Measurements from ENCODE around the gene PHTF1.

The PHTF1 gene

DNA sequence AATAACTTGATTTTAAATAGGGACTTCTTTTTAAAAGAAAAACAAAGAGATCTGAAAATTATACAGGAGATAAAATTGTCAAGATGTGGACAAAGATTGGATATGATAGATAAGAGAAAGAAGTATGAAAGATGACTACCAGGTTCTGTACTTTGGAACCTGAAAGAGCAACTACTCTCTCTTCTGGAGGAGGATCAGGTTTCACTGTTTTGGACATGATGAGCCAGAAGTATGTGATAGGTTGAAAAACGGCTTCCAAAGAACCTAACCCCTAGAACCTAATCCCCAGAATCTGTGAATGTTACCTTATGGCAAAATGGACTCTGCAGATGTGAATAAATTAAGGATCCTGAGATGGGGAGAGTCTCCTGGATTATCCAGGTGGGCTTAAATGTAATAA, 26.8 kb upstream of the PHTF1 start:
- no peak overlapping the region for H3K27ac ChIP-seq (ENCODE audit: poor library complexity, severe bottlenecking)
- H3K9me3 ChIP-seq (ENCODE audit: severe bottlenecking), result no peaks in the 10 kb centered on the region
- ATAC-seq (ENCODE audit: low read depth), result peak; percentile 50; the same call in 1 of the 3 replicates

DNA sequence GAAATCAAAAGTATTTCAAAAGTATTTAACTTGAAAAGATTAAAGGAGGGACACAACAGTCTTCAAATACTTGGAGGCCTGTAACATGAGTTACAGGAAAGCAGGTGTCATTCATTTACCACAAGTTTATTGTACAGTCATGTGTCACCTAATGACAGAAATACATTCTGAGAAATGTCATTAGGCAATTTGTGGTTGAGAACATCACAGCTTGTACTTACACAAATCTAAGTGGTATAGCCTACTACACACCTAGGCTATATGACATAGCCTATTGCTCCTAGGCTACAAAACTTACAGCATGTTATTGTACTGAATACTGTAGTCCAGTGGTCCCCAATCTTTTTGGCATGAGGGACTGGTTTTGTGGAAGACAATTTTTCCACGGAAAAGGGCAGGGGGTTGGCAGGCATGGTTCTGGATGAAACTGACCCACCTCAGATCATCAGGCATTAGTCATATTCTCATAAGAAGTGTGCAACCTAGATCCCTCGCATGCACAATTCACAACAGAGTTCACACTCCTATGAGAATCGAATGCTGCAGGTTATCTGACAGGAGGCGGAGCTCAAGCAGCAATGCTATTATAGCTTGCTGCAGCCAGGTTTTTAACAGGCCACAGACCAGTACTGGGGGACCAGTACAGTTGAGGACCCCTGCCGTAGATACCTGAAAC, 25.0 kb upstream of the PHTF1 start:
- TF ChIP-seq, protein P1, sequence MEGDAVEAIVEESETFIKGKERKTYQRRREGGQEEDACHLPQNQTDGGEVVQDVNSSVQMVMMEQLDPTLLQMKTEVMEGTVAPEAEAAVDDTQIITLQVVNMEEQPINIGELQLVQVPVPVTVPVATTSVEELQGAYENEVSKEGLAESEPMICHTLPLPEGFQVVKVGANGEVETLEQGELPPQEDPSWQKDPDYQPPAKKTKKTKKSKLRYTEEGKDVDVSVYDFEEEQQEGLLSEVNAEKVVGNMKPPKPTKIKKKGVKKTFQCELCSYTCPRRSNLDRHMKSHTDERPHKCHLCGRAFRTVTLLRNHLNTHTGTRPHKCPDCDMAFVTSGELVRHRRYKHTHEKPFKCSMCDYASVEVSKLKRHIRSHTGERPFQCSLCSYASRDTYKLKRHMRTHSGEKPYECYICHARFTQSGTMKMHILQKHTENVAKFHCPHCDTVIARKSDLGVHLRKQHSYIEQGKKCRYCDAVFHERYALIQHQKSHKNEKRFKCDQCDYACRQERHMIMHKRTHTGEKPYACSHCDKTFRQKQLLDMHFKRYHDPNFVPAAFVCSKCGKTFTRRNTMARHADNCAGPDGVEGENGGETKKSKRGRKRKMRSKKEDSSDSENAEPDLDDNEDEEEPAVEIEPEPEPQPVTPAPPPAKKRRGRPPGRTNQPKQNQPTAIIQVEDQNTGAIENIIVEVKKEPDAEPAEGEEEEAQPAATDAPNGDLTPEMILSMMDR (IDR thresholded peaks at IDR 0.05; ENCODE audit: poor library complexity, severe bottlenecking), result no peak
- Histone ChIP-seq H3K9me3 (ENCODE audit: severe bottlenecking) (no peaks in the 10 kb centered on the region), H3K36me3 (ENCODE audit: low read depth) (no peaks in the 10 kb centered on the region; the same call in 1 of the 2 replicates), H3K4me1 (ENCODE audit: insufficient read depth, poor library complexity, severe bottlenecking) (peaks cover 5% of the 10 kb centered on the region), H3K27ac (ENCODE audit: poor library complexity, severe bottlenecking) (no peak overlapping the region), H3K4me3 (ENCODE audit: severe bottlenecking) (no peak overlapping the region), H3K27me3 (ENCODE audit: insufficient read depth, poor library complexity, severe bottlenecking) (no peaks in the 10 kb centered on the region)
- DNase-seq (ENCODE audit: low spot score) (no peak), ATAC-seq (ENCODE audit: low read depth) (no peak)

More for the DNA sequence above, 26.8 kb upstream of the PHTF1 start:
- Histone ChIP-seq H3K4me3 (ENCODE audit: severe bottlenecking) (no peak overlapping the region), H3K36me3 (ENCODE audit: low read depth) (no peaks in the 10 kb centered on the region; the same call in 1 of the 2 replicates), H3K4me1 (ENCODE audit: insufficient read depth, poor library complexity, severe bottlenecking) (peaks cover 5% of the 10 kb centered on the region), H3K27me3 (ENCODE audit: insufficient read depth, poor library complexity, severe bottlenecking) (no peaks in the 10 kb centered on the region)
- TF ChIP-seq, protein P1 (IDR thresholded peaks at IDR 0.05; ENCODE audit: poor library complexity, severe bottlenecking), result no peak
- DNase-seq (ENCODE audit: low spot score), result no peak

DNA sequence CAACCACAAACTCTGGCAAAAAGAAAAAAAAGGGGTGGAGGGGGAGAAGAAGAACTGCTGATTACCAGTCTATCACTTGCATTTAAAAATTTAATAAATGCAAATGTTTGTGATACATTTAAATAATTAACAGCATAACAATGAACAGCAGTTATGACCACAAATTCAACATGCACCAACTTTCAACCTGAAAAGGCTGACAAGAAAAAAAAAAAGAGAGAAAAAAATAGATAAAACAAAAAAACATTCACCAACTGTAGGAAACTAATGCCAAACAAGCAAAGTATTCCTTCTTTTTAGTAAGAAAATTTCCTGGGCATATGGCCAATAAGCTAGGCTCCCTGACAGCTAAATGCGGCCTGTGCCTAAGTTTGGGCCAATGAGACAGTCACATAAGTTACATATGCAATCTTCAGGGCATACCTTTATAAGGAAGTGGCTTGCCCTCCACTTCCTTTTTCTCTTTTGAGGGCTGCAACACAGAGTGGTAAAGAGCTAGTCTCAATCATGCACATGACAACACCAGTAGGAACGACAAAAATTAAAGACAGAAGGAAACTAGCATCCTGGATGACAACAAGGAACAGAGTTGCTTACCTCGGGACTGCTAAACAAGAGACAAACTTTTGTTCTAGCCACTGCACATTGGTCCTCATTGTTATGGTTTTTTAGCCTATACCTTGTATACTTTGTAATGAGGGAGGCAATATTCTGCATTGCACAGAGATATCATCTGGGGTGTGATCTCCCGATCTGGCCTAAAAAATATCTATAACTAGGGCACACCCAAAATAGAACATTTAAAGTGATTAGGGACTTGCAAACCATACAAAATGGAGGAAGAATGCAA, 24.2 kb upstream of the PHTF1 start:
- TF ChIP-seq, protein P1 (IDR thresholded peaks at IDR 0.05; ENCODE audit: poor library complexity, severe bottlenecking), result no peak
- Histone ChIP-seq H3K27ac (ENCODE audit: poor library complexity, severe bottlenecking) (no peak overlapping the region), H3K4me1 (ENCODE audit: insufficient read depth, poor library complexity, severe bottlenecking) (peaks cover 5% of the 10 kb centered on the region)

DNA sequence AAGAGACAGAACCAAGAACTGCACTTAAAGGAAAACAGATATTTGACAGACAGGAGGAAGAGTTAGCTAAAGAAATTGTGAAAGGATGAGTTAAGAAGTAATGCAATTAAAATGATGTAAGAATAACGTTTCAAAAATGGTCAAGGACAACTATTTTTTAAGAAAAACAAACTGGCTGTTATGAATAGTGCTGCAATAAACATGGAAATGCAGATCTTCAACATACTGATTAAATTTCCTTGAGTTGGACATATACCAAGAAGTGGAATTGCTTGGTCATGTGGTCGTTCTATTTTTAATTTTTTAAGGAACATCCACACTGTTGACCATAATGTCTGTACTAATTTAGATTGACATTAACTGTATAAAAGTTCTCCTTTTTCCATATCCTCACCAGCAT, 23.1 kb upstream of the PHTF1 start:
- no peak overlapping the region for H3K4me3 ChIP-seq (ENCODE audit: severe bottlenecking)
- no peaks in the 10 kb centered on the region for H3K27me3 ChIP-seq (ENCODE audit: insufficient read depth, poor library complexity, severe bottlenecking)
- TF ChIP-seq, protein P1 (IDR thresholded peaks at IDR 0.05; ENCODE audit: poor library complexity, severe bottlenecking), result no peak
- H3K4me1 ChIP-seq (ENCODE audit: insufficient read depth, poor library complexity, severe bottlenecking), result peaks cover 5% of the 10 kb centered on the region
- ATAC-seq (ENCODE audit: low read depth) (no peak), DNase-seq (ENCODE audit: low spot score) (no peak)
- no peak overlapping the region for H3K27ac ChIP-seq (ENCODE audit: poor library complexity, severe bottlenecking)
- peaks cover under 1% of the 10 kb centered on the region for H3K36me3 ChIP-seq (ENCODE audit: low read depth)
- no peaks in the 10 kb centered on the region for H3K9me3 ChIP-seq (ENCODE audit: severe bottlenecking)

More for the DNA sequence above, 24.2 kb upstream of the PHTF1 start:
- H3K36me3 ChIP-seq (ENCODE audit: low read depth), result no peaks in the 10 kb centered on the region; the same call in none of the 2 replicates
- DNase-seq (ENCODE audit: low spot score) (no peak), ATAC-seq (ENCODE audit: low read depth) (peak; percentile 27; the same call in 1 of the 3 replicates)
- H3K27me3 ChIP-seq (ENCODE audit: insufficient read depth, poor library complexity, severe bottlenecking), result no peaks in the 10 kb centered on the region
- H3K9me3 ChIP-seq (ENCODE audit: severe bottlenecking), result no peaks in the 10 kb centered on the region
- no peak overlapping the region for H3K4me3 ChIP-seq (ENCODE audit: severe bottlenecking)
